ENCODE data around the gene GAB3.

GAB3 gene

GRCh38 chrX:154719132-154719675 lies 31.7 kb downstream of the GAB3 start:
- peak; percentile 68 for ATAC-seq

GRCh38 chrX:154718616-154719015 lies 32.3 kb downstream of the GAB3 start:
- ATAC-seq: no peak
- TF ChIP-seq ZNF565 (CRISPR knock-in tag; conservative IDR thresholded peaks at IDR 0.05; ENCODE audit: low read depth) (no peak), CSRNP3 (CRISPR knock-in tag; IDR thresholded peaks at IDR 0.05) (no peak)

More at GRCh38 chrX:154719132-154719675, 31.7 kb downstream of the GAB3 start:
- TF ChIP-seq POU6F1 (CRISPR knock-in tag; IDR thresholded peaks at IDR 0.05; ENCODE audit: borderline replicate concordance, low read depth): no peak
- TF ChIP-seq CSDC2 (CRISPR knock-in tag; IDR thresholded peaks at IDR 0.05): no peak
- TF ChIP-seq TCF4 (CRISPR knock-in tag; IDR thresholded peaks at IDR 0.05; ENCODE audit: borderline replicate concordance): no peak
- no peak for TF ChIP-seq PATZ1 (CRISPR knock-in tag; IDR thresholded peaks at IDR 0.05; ENCODE audit: borderline replicate concordance)
- no peak for TF ChIP-seq ZNF8 (CRISPR knock-in tag; IDR thresholded peaks at IDR 0.05)
- no peak for TF ChIP-seq ISL1 (CRISPR knock-in tag; IDR thresholded peaks at IDR 0.05)
- TF ChIP-seq TOX (CRISPR knock-in tag; IDR thresholded peaks at IDR 0.05; ENCODE audit: borderline replicate concordance): no peak
- no peak for TF ChIP-seq SNAI2 (CRISPR knock-in tag; IDR thresholded peaks at IDR 0.05)
- no peak for TF ChIP-seq TSHZ2 (CRISPR knock-in tag; IDR thresholded peaks at IDR 0.05)
- TF ChIP-seq ZFP3 (CRISPR knock-in tag; IDR thresholded peaks at IDR 0.05): no peak
- TF ChIP-seq ZNF70 (CRISPR knock-in tag; IDR thresholded peaks at IDR 0.05): no peak
- TF ChIP-seq PPARA (CRISPR knock-in tag; IDR thresholded peaks at IDR 0.05; ENCODE audit: borderline replicate concordance): no peak
- no peak for TF ChIP-seq ARNTL (CRISPR knock-in tag; IDR thresholded peaks at IDR 0.05; ENCODE audit: borderline replicate concordance, low read depth)
- no peak for TF ChIP-seq RARB (CRISPR knock-in tag; IDR thresholded peaks at IDR 0.05)
- no peak for TF ChIP-seq CREB5 (CRISPR knock-in tag; IDR thresholded peaks at IDR 0.05; ENCODE audit: low read depth)
- TF ChIP-seq CSRNP3 (CRISPR knock-in tag; IDR thresholded peaks at IDR 0.05): no peak

- ATAC-seq: peak; percentile 42
- TF ChIP-seq ISL1 (CRISPR knock-in tag; IDR thresholded peaks at IDR 0.05) (no peak), PATZ1 (CRISPR knock-in tag; IDR thresholded peaks at IDR 0.05; ENCODE audit: borderline replicate concordance) (no peak), TOX (CRISPR knock-in tag; IDR thresholded peaks at IDR 0.05; ENCODE audit: borderline replicate concordance) (no peak), ZNF565 (CRISPR knock-in tag; conservative IDR thresholded peaks at IDR 0.05; ENCODE audit: low read depth) (no peak), ZNF70 (CRISPR knock-in tag; IDR thresholded peaks at IDR 0.05) (no peak), ZFP30 (CRISPR knock-in tag; IDR thresholded peaks at IDR 0.05) (no peak), POU6F1 (CRISPR knock-in tag; IDR thresholded peaks at IDR 0.05; ENCODE audit: borderline replicate concordance, low read depth) (no peak), TSHZ2 (CRISPR knock-in tag; IDR thresholded peaks at IDR 0.05) (no peak), ARNTL (CRISPR knock-in tag; IDR thresholded peaks at IDR 0.05; ENCODE audit: borderline replicate concordance, low read depth) (no peak), RARB (CRISPR knock-in tag; IDR thresholded peaks at IDR 0.05) (no peak)
These were observed 33.1 kb downstream of the GAB3 start for GRCh38 chrX:154717824-154718223.
